HepG2 (cell line): ENCODE measurements around the gene TBC1D16. TPM values are rescaled to one million over a fixed set of nuclear protein-coding genes. Genes with fewer than 3 reads are reported as not detected.
A peak's percentile ranks its signal among the peaks of the same experiment; 100 is the strongest.

Source experiments
- ARHGAP35 ChIP-seq: sonication (generic); formaldehyde crosslinking; IDR thresholded peaks from 2 replicates; pipeline ENCODE4 v1.9.0; 2022; ENCODE audit warnings: mild to moderate bottlenecking, inconsistent platforms, moderate library complexity, missing genetic modification reagents, borderline replicate concordance
- CHCHD3 ChIP-seq: sonication (generic); formaldehyde crosslinking; IDR thresholded peaks from 2 replicates; pipeline ENCODE4 v1.8.0; 2022; ENCODE audit warnings: mild to moderate bottlenecking, missing genetic modification reagents, moderate library complexity
- FOXJ3 ChIP-seq: sonication (generic); formaldehyde crosslinking; IDR thresholded peaks from 2 replicates; pipeline ENCODE4 v1.4.0; 2020; ENCODE audit warnings: missing genetic modification reagents, mild to moderate bottlenecking, borderline replicate concordance
- FOXP1 ChIP-seq, 2 experiments: fragments of 450-650 bp in 1 of 2; IDR thresholded peaks; 2 replicates each; pipeline ENCODE4 v1.6.1; 2017 to 2018; ENCODE audit warnings: antibody characterized with exemption in 1 of 2
- HOXA3 ChIP-seq: sonication (generic); formaldehyde crosslinking; IDR thresholded peaks from 2 replicates; pipeline ENCODE4 v1.5.0; 2020; ENCODE audit warnings: missing genetic modification reagents
- KLF16 ChIP-seq, 2 experiments: sonication (generic) in 1 of 2; formaldehyde crosslinking in 1 of 2; IDR thresholded peaks; 2 replicates each; pipeline versions ENCODE4 v1.6.1 to v1.8.0; 2016 to 2023; ENCODE audit warnings: missing genetic modification reagents in 2 of 2, missing compliant biosample characterization in 1 of 2
- MEF2D ChIP-seq: sonication (generic); formaldehyde crosslinking; IDR thresholded peaks from 2 replicates; pipeline ENCODE4 v1.5.1; 2020; ENCODE audit warnings: mild to moderate bottlenecking, missing genetic modification reagents
- PTBP1 ChIP-seq: fragments of 200-400 bp; formaldehyde crosslinking; IDR thresholded peaks from 2 replicates; pipeline ENCODE4 v1.6.1; 2018; ENCODE audit warnings: low read length, low read depth; ENCODE audit not compliant: poor library complexity, severe bottlenecking
- RBM39 ChIP-seq: fragments of 200-400 bp; formaldehyde crosslinking; IDR thresholded peaks from one replicate; pipeline ENCODE4 v1.6.1; 2018; ENCODE audit warnings: antibody characterized with exemption, mild to moderate bottlenecking, low read depth, low read length; ENCODE audit not compliant: poor library complexity, severe bottlenecking
- RFXAP ChIP-seq: sonication (generic); formaldehyde crosslinking; IDR thresholded peaks from 2 replicates; pipeline ENCODE4 v1.4.0; 2020; ENCODE audit warnings: missing genetic modification reagents, borderline replicate concordance
- SNAPC2 ChIP-seq: sonication (generic); formaldehyde crosslinking; IDR thresholded peaks from 2 replicates; pipeline ENCODE4 v1.8.1; 2022; ENCODE audit warnings: mild to moderate bottlenecking, missing genetic modification reagents
- SNAPC5 ChIP-seq: sonication (generic); formaldehyde crosslinking; IDR thresholded peaks from 2 replicates; pipeline ENCODE4 v1.8.1; 2023; ENCODE audit warnings: mild to moderate bottlenecking, missing genetic modification reagents, borderline replicate concordance
- TAF1 ChIP-seq: sonication (generic); formaldehyde crosslinking; IDR thresholded peaks from 2 replicates; pipeline ENCODE4 v1.4.0; 2020; ENCODE audit warnings: missing genetic modification reagents
- ZHX1 ChIP-seq: sonication (generic); formaldehyde crosslinking; IDR thresholded peaks from 2 replicates; pipeline ENCODE4 v1.8.1; 2022; ENCODE audit warnings: low read depth, mild to moderate bottlenecking, missing genetic modification reagents
- ZNF281 ChIP-seq: sonication (generic); formaldehyde crosslinking; IDR thresholded peaks from 2 replicates; pipeline ENCODE4 v1.4.0; 2020; ENCODE audit warnings: missing genetic modification reagents, borderline replicate concordance
- ZNF563 ChIP-seq: sonication (generic); formaldehyde crosslinking; IDR thresholded peaks from 2 replicates; pipeline ENCODE4 v1.8.0; 2022; ENCODE audit warnings: mild to moderate bottlenecking, moderate library complexity, missing genetic modification reagents
- ZNF589 ChIP-seq: sonication (generic); formaldehyde crosslinking; conservative IDR thresholded peaks from 2 replicates; pipeline ENCODE4 v1.8.0; 2022; ENCODE audit warnings: mild to moderate bottlenecking, moderate library complexity, missing genetic modification reagents
- ZNF746 ChIP-seq: sonication (generic); formaldehyde crosslinking; IDR thresholded peaks from 2 replicates; pipeline ENCODE4 v1.8.0; 2022; ENCODE audit warnings: mild to moderate bottlenecking, missing genetic modification reagents
- ZNF773 ChIP-seq: sonication (generic); formaldehyde crosslinking; IDR thresholded peaks from 2 replicates; pipeline ENCODE4 v1.4.0; 2020; ENCODE audit warnings: missing genetic modification reagents, borderline replicate concordance
- ZNF83 ChIP-seq: sonication (generic); formaldehyde crosslinking; IDR thresholded peaks from 2 replicates; pipeline ENCODE4 v1.4.0; 2020; ENCODE audit warnings: missing genetic modification reagents, mild to moderate bottlenecking, borderline replicate concordance
- ZSCAN31 ChIP-seq: sonication (generic); formaldehyde crosslinking; IDR thresholded peaks from 2 replicates; pipeline ENCODE4 v1.5.0; 2020; ENCODE audit warnings: low read depth, mild to moderate bottlenecking, missing genetic modification reagents
- ZSCAN9 ChIP-seq: IDR thresholded peaks from 2 replicates; pipeline ENCODE4 v1.6.1; 2016; ENCODE audit warnings: borderline replicate concordance
- polyA plus RNA-seq, 8 experiments: library from polyadenylated mRNA; depleted of rRNA in 3 of 8; stranded (reverse) in 7 of 8; unstranded in 1 of 8; fragments of >200 nt; fragmentation: Illumina TruSeq in 4 of 8; extraction: Trizol in 4 of 8; gene quantifications; 2 replicates each; pipeline versions ENCODE4 v1.2.1 to v1.2.3, GENCODE V29; 2011 to 2016; ENCODE audit warnings: low read depth in 4 of 8, missing spikeins in 1 of 8, mixed read lengths in 1 of 8; ENCODE audit not compliant: insufficient read depth in 1 of 8
- total RNA-seq, 5 experiments: library from RNA; depleted of rRNA; stranded (reverse); fragments of >200 nt; fragmentation: Illumina TruSeq; extraction: Trizol; gene quantifications; 2 replicates each; pipeline ENCODE4 v1.2.3, GENCODE V29; 2016; ENCODE audit warnings: low read depth in 1 of 5

TBC1D16 gene
- total and polyA plus RNA-seq, 2 of the 13 experiments (the other 11 are each of a cell fraction or from before 2014, with no cell fraction given), result 14.9 to 24.9 TPM

- TF ChIP-seq KLF16 (CRISPR knock-in tag; IDR thresholded peaks at IDR 0.05) (peak in 1 of 2 experiments; percentile 62; a peak in 2 of 4 replicates), HOXA3 (CRISPR knock-in tag) (peak; percentile 87), FOXJ3 (CRISPR knock-in tag) (peak; percentile 81; the same call in 1 of the 2 replicates), SNAPC5 (CRISPR knock-in tag) (no peak; the same call in 1 of the 2 replicates), ARHGAP35 (no peak), ZNF281 (CRISPR knock-in tag) (peak; percentile 73; the same call in 1 of the 2 replicates), RFXAP (CRISPR knock-in tag) (0 out of 2 replicates have a peak, but pooled peaks have one; percentile 9), RBM39 (peak; percentile 5), ZHX1 (0 out of 2 replicates have a peak, but pooled peaks have one; percentile 35), PTBP1 (peak; percentile 26), ZNF589 (CRISPR knock-in tag) (no peak), ZNF746 (CRISPR knock-in tag) (peak; percentile 75; the same call in 1 of the 2 replicates), ZNF773 (CRISPR knock-in tag) (no peak), ZSCAN31 (CRISPR knock-in tag) (peak; percentile 89), ZNF563 (CRISPR knock-in tag) (0 out of 2 replicates have a peak, but pooled peaks have one; percentile 20), TAF1 (CRISPR knock-in tag) (peak; percentile 42; the same call in 1 of the 2 replicates), ZSCAN9 (peak; percentile 36; the same call in 1 of the 2 replicates), FOXP1 (IDR thresholded peaks at IDR 0.05) (0 out of 2 replicates have a peak, but pooled peaks have one; percentile 33), FOXP1 (CRISPR knock-in tag; IDR thresholded peaks at IDR 0.05) (peak; percentile 94), CHCHD3 (CRISPR knock-in tag) (no peak), MEF2D (peak; percentile 55; the same call in 1 of the 2 replicates), ZNF83 (CRISPR knock-in tag) (no peak), SNAPC2 (no peak; the same call in 1 of the 2 replicates)
Measured at GRCh38 chr17:79986411-79987186, 49.1 kb downstream of the TBC1D16 start (continued).
